ENCODE results near the gene MLST8. TPM values are rescaled to one million over a fixed set of nuclear protein-coding genes. Genes with fewer than 3 reads are reported as not detected.

The MLST8 gene
- total RNA-seq, 1 donor from 2014 or later = 51.6 TPM

GRCh38 chr16:2243031-2243528 is 37.8 kb downstream of the MLST8 start:
- DNase-seq (ENCODE audit: extremely low spot score in 2 of 2) = no peak
- H3K27me3 ChIP-seq = no peaks in the 10 kb centered on the region
- no peaks in the 10 kb centered on the region for H3K4me1 ChIP-seq
- TF ChIP-seq POLR2A (IDR thresholded peaks at IDR 0.05) = no peak
- TF ChIP-seq POLR2AphosphoS5 (IDR thresholded peaks at IDR 0.05; ENCODE audit: insufficient read depth in 1 of 2, low read depth in 1 of 2) = no peak
- no peak for TF ChIP-seq CTCF (IDR thresholded peaks at IDR 0.05)
- H3K36me3 ChIP-seq = peaks cover 0 to 40% of the 10 kb centered on the region in 2 donors
- intact Hi-C loops (cut with DNase I) = no loop called here
- no peaks in the 10 kb centered on the region for H3K9me3 ChIP-seq
- no peak overlapping the region for H3K4me3 ChIP-seq
- H3K27ac ChIP-seq = no peak overlapping the region

- intact Hi-C loops (cut with DNase I) = no loop called here
- Histone ChIP-seq H3K4me3 (no peak overlapping the region), H3K4me1 (no peaks in the 10 kb centered on the region), H3K27me3 (no peaks in the 10 kb centered on the region), H3K27ac (no peak overlapping the region), H3K36me3 (peaks cover 0 to 40% of the 10 kb centered on the region in 2 donors), H3K9me3 (no peaks in the 10 kb centered on the region)
- no peak for TF ChIP-seq POLR2A (IDR thresholded peaks at IDR 0.05)
- TF ChIP-seq POLR2AphosphoS5 (IDR thresholded peaks at IDR 0.05; ENCODE audit: insufficient read depth in 1 of 2, low read depth in 1 of 2) = no peak
- no peak for TF ChIP-seq CTCF (IDR thresholded peaks at IDR 0.05)
- DNase-seq (ENCODE audit: extremely low spot score in 2 of 2) = no peak
Measured at GRCh38 chr16:2243781-2244180, 38.5 kb downstream of the MLST8 start.

GRCh38 chr16:2244301-2244700 is 39.0 kb downstream of the MLST8 start:
- Histone ChIP-seq H3K4me1 (no peaks in the 10 kb centered on the region), H3K27ac (no peak overlapping the region), H3K4me3 (no peak overlapping the region), H3K36me3 (peaks cover 0 to 40% of the 10 kb centered on the region in 2 donors), H3K9me3 (no peaks in the 10 kb centered on the region), H3K27me3 (no peaks in the 10 kb centered on the region)
- no peak for TF ChIP-seq CTCF (IDR thresholded peaks at IDR 0.05)
- TF ChIP-seq POLR2A (IDR thresholded peaks at IDR 0.05) = no peak
- TF ChIP-seq POLR2AphosphoS5 (IDR thresholded peaks at IDR 0.05; ENCODE audit: insufficient read depth in 1 of 2, low read depth in 1 of 2) = no peak
- intact Hi-C loops (cut with DNase I) = no loop called here
- DNase-seq (ENCODE audit: extremely low spot score in 2 of 2) = no peak

- Histone ChIP-seq H3K27me3 (no peaks in the 10 kb centered on the region), H3K9me3 (no peaks in the 10 kb centered on the region), H3K4me3 (no peak overlapping the region), H3K36me3 (peaks cover 0 to 40% of the 10 kb centered on the region in 2 donors), H3K4me1 (peaks cover 4% of the 10 kb centered on the region), H3K27ac (no peak overlapping the region)
- TF ChIP-seq POLR2AphosphoS5 (IDR thresholded peaks at IDR 0.05; ENCODE audit: insufficient read depth in 1 of 2, low read depth in 1 of 2) (no peak), CTCF (IDR thresholded peaks at IDR 0.05) (no peak), POLR2A (IDR thresholded peaks at IDR 0.05) (no peak)
- intact Hi-C loops (cut with DNase I) = no loop called here
- no peak for DNase-seq (ENCODE audit: extremely low spot score in 2 of 2)
Measured at GRCh38 chr16:2244926-2245795, 39.9 kb downstream of the MLST8 start.

All from vagina (tissue), 2 donors.